Stomach (tissue), 9 donors: ENCODE measurements around the gene CCL7. TPM values are rescaled to one million over a fixed set of nuclear protein-coding genes. Genes with fewer than 3 reads are reported as not detected.

Experiments used
- DNase-seq, 2 donors: peaks; one replicate each; pipeline versions ENCODE4 v3.0.0 to v3.0.0-alpha.2; 2013 to 2019
- H3K27ac ChIP-seq, 5 donors: fragments of 200-600 bp in 4 of 5; sonication (generic) in 4 of 5; one replicate each; pipeline ENCODE4 v1.5.1; 2013 to 2019; ENCODE audit warnings: mild to moderate bottlenecking in 1 of 5, moderate library complexity in 1 of 5
- H3K27me3 ChIP-seq, 3 donors: fragments of 200-600 bp; sonication (generic); one replicate each; pipeline ENCODE4 v1.5.1; 2017 to 2019; ENCODE audit warnings: mixed run types in 1 of 3
- H3K36me3 ChIP-seq, 4 donors: fragments of 200-600 bp; sonication (generic); 1 replicate in 3 of 4; 2 replicates in 1 of 4; pipeline ENCODE4 v1.5.1; 2016 to 2019
- H3K4me1 ChIP-seq, 4 donors: fragments of 200-600 bp; sonication (generic); one replicate each; pipeline ENCODE4 v1.5.1; 2016 to 2019
- H3K4me3 ChIP-seq, 4 donors: fragments of 200-600 bp; sonication (generic) in 3 of 4; one replicate each; pipeline ENCODE4 v1.5.1; 2016 to 2019; ENCODE audit warnings: mild to moderate bottlenecking in 1 of 4
- H3K9me3 ChIP-seq, 4 donors: fragments of 200-600 bp; sonication (generic); one replicate each; pipeline ENCODE4 v1.5.1; 2016 to 2019
- CTCF ChIP-seq, 7 experiments: fragments of 450-650 bp in 4 of 7; fragments of 200-600 bp in 3 of 7; sonication (generic) in 3 of 7; IDR thresholded peaks; one replicate each; pipeline ENCODE4 v1.5.1; 2016 to 2019; ENCODE audit warnings: antibody characterized with exemption in 7 of 7, control low read depth in 2 of 7, mild to moderate bottlenecking in 1 of 7
- EP300 ChIP-seq: sonication (generic); formaldehyde crosslinking; IDR thresholded peaks from one replicate; pipeline ENCODE4 v1.6.1; 2017; ENCODE audit warnings: antibody characterized with exemption
- POLR2A ChIP-seq, 4 donors: fragments of 450-650 bp; IDR thresholded peaks; one replicate each; pipeline ENCODE4 v1.6.1; 2016; ENCODE audit warnings: antibody characterized with exemption in 4 of 4, control low read depth in 2 of 4, mild to moderate bottlenecking in 1 of 4, moderate library complexity in 1 of 4
- POLR2AphosphoS5 ChIP-seq, 3 donors: sonication (generic); formaldehyde crosslinking; IDR thresholded peaks; one replicate each; pipeline ENCODE4 v1.6.1; 2016; ENCODE audit warnings: antibody characterized with exemption in 3 of 3
- WGBS, 5 donors: extraction: QIAGEN DNeasy Blood & Tissue Kit in 3 of 5; methylation state at CpG; one replicate each; pipeline versions ENCODE4 v1.1.5 to v1.1.7; 2013 to 2018; 5-methylcytosine and 5-hydroxymethylcytosine counted together
- intact Hi-C: fragments of 100-400 bp; cut with DNase I; formaldehyde crosslinking; loops from one replicate; pipeline ENCODE4 v1.15.1; 2023; ENCODE audit warnings: low total_unique reads
- polyA plus RNA-seq, 3 donors: library from polyadenylated mRNA; stranded (reverse); fragments of 200-250 nt; gene quantifications; one replicate each; pipeline ENCODE4 v1.2.3, GENCODE V29; 2013
- total RNA-seq, 5 donors: library from RNA; depleted of rRNA; stranded (reverse); fragments of >200 nt; gene quantifications; one replicate each; pipeline versions ENCODE4 v1.1.0 to v1.2.3, GENCODE V29; 2014 to 2016
- donor health status: healthy with polysubstance abuse.
- donor health status: Bipolar disorder and iron deficiency.
- donor health status: healthy.

CCL7 gene
- total and polyA plus RNA-seq, 8 donors, result not detected

- Histone ChIP-seq H3K4me1 (no peaks in the 10 kb centered on the region), H3K27me3 (peaks cover 0 to 18% (median 0%) of the 10 kb centered on the region in 3 donors), H3K4me3 (no peak overlapping the region), H3K9me3 (no peaks in the 10 kb centered on the region), H3K27ac (no peak overlapping the region), H3K36me3 (no peaks in the 10 kb centered on the region)
- 0 to 27% (median 0%) methylated on average over 1 of the region's 1 CpG for WGBS, 5 donors
- intact Hi-C loops, result no loop called here
- no peak for TF ChIP-seq CTCF (IDR thresholded peaks at IDR 0.05)
- no peak for TF ChIP-seq POLR2AphosphoS5 (IDR thresholded peaks at IDR 0.05)
- no peak for TF ChIP-seq POLR2A (IDR thresholded peaks at IDR 0.05)
- no peak for TF ChIP-seq EP300
- peak in 1 of 2 donors; percentile 79 for DNase-seq
Observed at GRCh38 chr17:34275881-34276280, 5.9 kb downstream of the CCL7 start.

- DNase-seq, result no peak
- intact Hi-C loops, result no loop called here
Observed at GRCh38 chr17:34276826-34277225, 6.8 kb downstream of the CCL7 start.

GRCh38 chr17:34283571-34283970, 13.6 kb downstream of the CCL7 start:
- WGBS, 5 donors, result 73 to 77% (median 77%) methylated on average over 6 of the region's 6 CpGs
- TF ChIP-seq POLR2AphosphoS5 (IDR thresholded peaks at IDR 0.05), result no peak
- TF ChIP-seq EP300, result no peak
- no peak for TF ChIP-seq POLR2A (IDR thresholded peaks at IDR 0.05)

More at GRCh38 chr17:34276826-34277225, 6.8 kb downstream of the CCL7 start:
- H3K4me3 ChIP-seq, result no peak overlapping the region
- H3K27me3 ChIP-seq, result peaks cover 0 to 12% (median 0%) of the 10 kb centered on the region in 3 donors
- H3K27ac ChIP-seq, result no peak overlapping the region
- WGBS, 5 donors, result 47 to 59% (median 51%) methylated on average over 4 of the region's 4 CpGs
- H3K4me1 ChIP-seq, result no peaks in the 10 kb centered on the region
- no peaks in the 10 kb centered on the region for H3K9me3 ChIP-seq
- H3K36me3 ChIP-seq, result no peaks in the 10 kb centered on the region
- TF ChIP-seq POLR2AphosphoS5 (IDR thresholded peaks at IDR 0.05) (no peak), POLR2A (IDR thresholded peaks at IDR 0.05) (no peak), EP300 (no peak), CTCF (IDR thresholded peaks at IDR 0.05) (no peak)

GRCh38 chr17:34285286-34285792, 15.3 kb downstream of the CCL7 start, which contains the start of gene CCL11:
Gene CCL11, plus strand, starts transcription at chr17:34285742. Its CDS starts 67 bp downstream, at chr17:34285809.
- Histone ChIP-seq H3K9me3 (no peaks in the 10 kb centered on the region), H3K4me3 (no peak within 1 kb of the TSS), H3K27me3 (no peaks in the 10 kb centered on the region), H3K27ac (peak within 1 kb of the TSS in 1 of 5 donors; percentile 24), H3K36me3 (no peaks in the 10 kb centered on the region), H3K4me1 (peaks cover 0 to 8% (median 0%) of the 10 kb centered on the region in 4 donors)
- intact Hi-C loops, result no loop called here
- TF ChIP-seq EP300 (no peak), POLR2AphosphoS5 (IDR thresholded peaks at IDR 0.05) (peak in 2 of 3 donors; percentile 10 to 20), CTCF (IDR thresholded peaks at IDR 0.05) (no peak), POLR2A (IDR thresholded peaks at IDR 0.05) (no peak)
- peak in 1 of 2 donors; percentile 62 for DNase-seq
- WGBS, 5 donors, result 65 to 80% (median 74%) methylated on average over 4 of the region's 4 CpGs

More at GRCh38 chr17:34283571-34283970, 13.6 kb downstream of the CCL7 start:
- Histone ChIP-seq H3K9me3 (no peaks in the 10 kb centered on the region), H3K4me3 (no peak overlapping the region), H3K27me3 (no peaks in the 10 kb centered on the region), H3K36me3 (no peaks in the 10 kb centered on the region), H3K4me1 (peaks cover 0 to 8% (median 0%) of the 10 kb centered on the region in 4 donors), H3K27ac (no peak overlapping the region)
- intact Hi-C loops, result no loop called here
- no peak for DNase-seq

GRCh38 chr17:34287875-34288274, 17.9 kb downstream of the CCL7 start:
- TF ChIP-seq CTCF (IDR thresholded peaks at IDR 0.05) (no peak), POLR2AphosphoS5 (IDR thresholded peaks at IDR 0.05) (no peak), POLR2A (IDR thresholded peaks at IDR 0.05) (no peak), EP300 (no peak)
- no peaks in the 10 kb centered on the region for H3K9me3 ChIP-seq
- H3K4me3 ChIP-seq, result no peak overlapping the region
- intact Hi-C loops, result no loop called here
- WGBS, 5 donors, result 29 to 40% (median 33%) methylated on average over 2 of the region's 2 CpGs
- no peak overlapping the region for H3K27ac ChIP-seq
- no peak for DNase-seq
- H3K36me3 ChIP-seq, result no peaks in the 10 kb centered on the region
- peaks cover 0 to 8% (median 0%) of the 10 kb centered on the region in 4 donors for H3K4me1 ChIP-seq
- no peaks in the 10 kb centered on the region for H3K27me3 ChIP-seq
